Glomerular endothelial cell (primary cell): Measurements from ENCODE around the gene GPHN. TPM values are rescaled to one million over a fixed set of nuclear protein-coding genes. Genes with fewer than 3 reads are reported as not detected.
"Not testable (repeated sequence)": the region's sequence is repeated elsewhere in the genome, so short reads cannot be mapped to it uniquely, and the experiment has no call there.

ENCODE experiments used
- DNase-seq: peaks from one replicate; pipeline ENCODE4 v3.0.0-alpha.2; 2011; ENCODE audit warnings: low read depth, low spot score; ENCODE audit errors: extremely low read depth
- total RNA-seq: library from RNA; depleted of rRNA; stranded (reverse); fragments of >200 nt; gene quantifications from 2 replicates; pipeline ENCODE4 v1.2.3, GENCODE V29; 2015

Gene GPHN
- total RNA-seq, 1 donor from 2014 or later: 16.1 TPM

GRCh38 chr14:66501592-66501991 is 6.4 kb upstream of the GPHN start:
- no peak for DNase-seq

GRCh38 chr14:66502836-66503235 is 5.1 kb upstream of the GPHN start:
- DNase-seq: not testable (repeated sequence)

GRCh38 chr14:66503532-66503931 is 4.4 kb upstream of the GPHN start:
- DNase-seq: no peak

- no peak for DNase-seq
These were observed 696 bp upstream of the GPHN start for GRCh38 chr14:66507181-66507721.

- DNase-seq: no peak
These were observed 549 bp downstream of the GPHN start for GRCh38 chr14:66508547-66508845.

GRCh38 chr14:66508846-66509621 is 1.1 kb downstream of the GPHN start:
- no peak for DNase-seq

GRCh38 chr14:66509874-66510273 is 1.9 kb downstream of the GPHN start:
- no peak for DNase-seq

- no peak for DNase-seq
These were observed 3.9 kb downstream of the GPHN start for GRCh38 chr14:66511849-66512248.

GRCh38 chr14:66514213-66514612 is 6.3 kb downstream of the GPHN start:
- no peak for DNase-seq

- DNase-seq: no peak
These were observed 22.6 kb downstream of the GPHN start for GRCh38 chr14:66530526-66530925.

GRCh38 chr14:66539034-66539433 is 31.1 kb downstream of the GPHN start:
- no peak for DNase-seq

- DNase-seq: no peak
These were observed 32.1 kb downstream of the GPHN start for GRCh38 chr14:66540038-66540437.

GRCh38 chr14:66541627-66542026 is 33.7 kb downstream of the GPHN start:
- no peak for DNase-seq

- no peak for DNase-seq
These were observed 36.0 kb downstream of the GPHN start for GRCh38 chr14:66543996-66544395.

GRCh38 chr14:66545191-66545590 is 37.2 kb downstream of the GPHN start:
- DNase-seq: not testable (repeated sequence)

GRCh38 chr14:66545751-66546150 is 37.8 kb downstream of the GPHN start:
- not testable (repeated sequence) for DNase-seq

- no peak for DNase-seq
These were observed 55.8 kb downstream of the GPHN start for GRCh38 chr14:66563731-66564130.

GRCh38 chr14:66568220-66568619 is 60.3 kb downstream of the GPHN start:
- DNase-seq: no peak

- DNase-seq: no peak
These were observed 64.9 kb downstream of the GPHN start for GRCh38 chr14:66572826-66573225.

- DNase-seq: no peak
These were observed 67.1 kb downstream of the GPHN start for GRCh38 chr14:66575014-66575413.

- no peak for DNase-seq
These were observed 68.0 kb downstream of the GPHN start for GRCh38 chr14:66575939-66576338.

GRCh38 chr14:66587753-66588152 is 79.8 kb downstream of the GPHN start:
- not testable (repeated sequence) for DNase-seq

GRCh38 chr14:66595394-66595793 is 87.4 kb downstream of the GPHN start:
- no peak for DNase-seq
